ENCODE data around the gene ZNF195.

DNA sequence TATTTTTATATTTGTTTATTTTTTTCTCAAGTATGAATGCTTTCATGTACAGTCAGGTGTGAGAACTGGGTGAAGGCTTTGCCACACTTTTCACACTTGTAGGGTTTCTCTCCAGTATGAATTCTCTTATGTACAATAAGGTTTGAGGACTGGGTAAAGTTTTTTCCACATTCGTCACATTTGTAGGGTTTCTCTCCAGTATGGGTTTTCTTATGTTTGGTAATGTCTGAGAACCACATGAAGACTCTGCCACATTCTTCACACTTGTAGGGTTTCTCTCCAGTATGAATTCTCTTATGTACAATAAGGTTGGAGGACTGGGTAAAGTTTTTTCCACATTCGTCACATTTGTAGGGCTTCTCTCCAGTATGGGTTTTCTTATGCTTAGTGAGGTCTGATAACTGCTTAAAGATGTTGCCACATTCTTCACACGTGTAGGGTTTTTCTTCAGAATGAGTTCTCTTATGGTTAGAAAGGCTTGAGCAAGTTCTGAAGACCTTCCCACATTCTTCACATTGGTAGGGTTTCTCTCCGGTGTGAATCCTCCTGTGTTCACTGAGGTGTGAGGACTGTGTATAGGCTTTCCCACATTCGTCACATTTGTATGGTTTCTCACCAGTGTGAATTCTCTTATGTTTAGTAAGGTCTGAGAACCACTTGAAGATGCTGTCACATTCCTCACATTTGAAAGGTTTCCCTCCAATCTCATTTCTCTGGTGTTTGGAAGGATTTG lies 19.7 kb downstream of the ZNF195 start:
- TF ChIP-seq BHLHE40 (IDR thresholded peaks at IDR 0.05; ENCODE audit: borderline replicate concordance in 1 of 2, low read depth in 2 of 2, low read length in 1 of 2) = no peak
- TF ChIP-seq CTCF (IDR thresholded peaks at IDR 0.05 in 2 of 3, conservative IDR thresholded peaks at IDR 0.05 in 1 of 3; ENCODE audit: control insufficient read depth in 2 of 3, extremely low read depth in 1 of 3, insufficient read depth in 1 of 3, low read depth in 3 of 3, low read length in 3 of 3) = no peak
- no peak for TF ChIP-seq HCFC1 (IDR thresholded peaks at IDR 0.05; ENCODE audit: low read length)
- no peak for TF ChIP-seq MLLT1 (IDR thresholded peaks at IDR 0.05)
- TF ChIP-seq YY1 (IDR thresholded peaks at IDR 0.05; ENCODE audit: low read depth, low read length) = no peak
